ENCODE measurements around the gene ROPN1L.
A peak's percentile ranks its signal among the peaks of the same experiment; 100 is the strongest.

Gene ROPN1L

GRCh38 chr5:10427978-10428377, 13.7 kb upstream of the ROPN1L start:
- no peak for DNase-seq (ENCODE audit: low spot score)

- no peak for DNase-seq (ENCODE audit: low spot score)
These were observed 10.3 kb upstream of the ROPN1L start for GRCh38 chr5:10431415-10431814.

- DNase-seq (ENCODE audit: low spot score), result no peak
These were observed 9.3 kb upstream of the ROPN1L start for GRCh38 chr5:10432059-10433008.

GRCh38 chr5:10434392-10434791, 7.3 kb upstream of the ROPN1L start:
- no peak for DNase-seq (ENCODE audit: low spot score)

- no peak for DNase-seq (ENCODE audit: low spot score)
These were observed 3.4 kb upstream of the ROPN1L start for GRCh38 chr5:10438301-10438700.

GRCh38 chr5:10439692-10440091, 2.0 kb upstream of the ROPN1L start:
- DNase-seq (ENCODE audit: low spot score), result no peak

- DNase-seq (ENCODE audit: low spot score), result no peak
These were observed 1.2 kb upstream of the ROPN1L start for GRCh38 chr5:10440367-10440990.

GRCh38 chr5:10441992-10442435, 335 bp downstream of the ROPN1L start:
- DNase-seq (ENCODE audit: low spot score), result peak; percentile 50

- DNase-seq (ENCODE audit: low spot score), result peak; percentile 70
These were observed 897 bp downstream of the ROPN1L start for GRCh38 chr5:10442576-10442975.

- no peak for DNase-seq (ENCODE audit: low spot score)
These were observed 3.7 kb downstream of the ROPN1L start for GRCh38 chr5:10445352-10445751.

GRCh38 chr5:10446490-10446889, 4.8 kb downstream of the ROPN1L start:
- no peak for DNase-seq (ENCODE audit: low spot score)

GRCh38 chr5:10447041-10447440, 5.4 kb downstream of the ROPN1L start:
- DNase-seq (ENCODE audit: low spot score), result no peak

GRCh38 chr5:10448754-10449360, 7.2 kb downstream of the ROPN1L start:
- DNase-seq (ENCODE audit: low spot score), result no peak

GRCh38 chr5:10451137-10451824, 9.6 kb downstream of the ROPN1L start:
- DNase-seq (ENCODE audit: low spot score), result no peak

GRCh38 chr5:10452768-10453331, 11.2 kb downstream of the ROPN1L start:
- peak; percentile 92 for DNase-seq (ENCODE audit: low spot score)

GRCh38 chr5:10453545-10453944, 11.9 kb downstream of the ROPN1L start:
- peak; percentile 30 for DNase-seq (ENCODE audit: low spot score)

- DNase-seq (ENCODE audit: low spot score), result peak; percentile 79
These were observed 13.1 kb downstream of the ROPN1L start for GRCh38 chr5:10454591-10455276.

GRCh38 chr5:10455277-10455670, 13.6 kb downstream of the ROPN1L start:
- no peak for DNase-seq (ENCODE audit: low spot score)

GRCh38 chr5:10456583-10457420, 15.1 kb downstream of the ROPN1L start:
- no peak for DNase-seq (ENCODE audit: low spot score)

All from AG08395 (cell line).